GM12875 (cell line): ENCODE results near the gene HIKESHI.
"Not testable (repeated sequence)": the region's sequence is repeated elsewhere in the genome, so short reads cannot be mapped to it uniquely, and the experiment has no call there.

Experiments used
- H3K4me3 ChIP-seq: one replicate; pipeline ENCODE4 v1.5.1; 2011; ENCODE audit warnings: low read depth, low read length, control low read depth
- TF ChIP-seq, protein P1 (sequence below): IDR thresholded peaks from 2 replicates; pipeline ENCODE4 v1.5.1; 2011; ENCODE audit warnings: low read depth, mild to moderate bottlenecking, control low read depth, inconsistent platforms, low read length, moderate library complexity, borderline replicate concordance; ENCODE audit not compliant: insufficient read depth

HIKESHI gene

DNA sequence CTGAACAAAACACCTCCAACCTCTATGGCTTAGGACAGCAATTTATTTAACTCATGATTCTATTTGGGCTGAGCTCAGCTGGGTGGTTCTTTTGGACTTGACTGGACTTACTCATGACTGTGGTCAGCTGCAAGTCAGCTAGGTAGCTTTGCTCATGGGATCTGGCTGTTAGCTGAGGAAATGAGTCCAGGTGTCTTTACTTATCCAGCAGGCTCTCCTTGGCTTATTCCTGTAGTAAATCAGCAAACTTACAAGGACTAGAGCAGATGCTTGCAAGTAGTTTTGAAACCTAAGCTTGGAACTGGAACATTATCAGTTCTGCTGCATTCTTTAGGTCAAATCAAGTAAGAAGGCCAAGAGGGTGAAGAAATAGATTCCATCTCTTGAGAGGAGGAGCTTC is 8.0 kb upstream of the HIKESHI start:
- TF ChIP-seq, protein P1, sequence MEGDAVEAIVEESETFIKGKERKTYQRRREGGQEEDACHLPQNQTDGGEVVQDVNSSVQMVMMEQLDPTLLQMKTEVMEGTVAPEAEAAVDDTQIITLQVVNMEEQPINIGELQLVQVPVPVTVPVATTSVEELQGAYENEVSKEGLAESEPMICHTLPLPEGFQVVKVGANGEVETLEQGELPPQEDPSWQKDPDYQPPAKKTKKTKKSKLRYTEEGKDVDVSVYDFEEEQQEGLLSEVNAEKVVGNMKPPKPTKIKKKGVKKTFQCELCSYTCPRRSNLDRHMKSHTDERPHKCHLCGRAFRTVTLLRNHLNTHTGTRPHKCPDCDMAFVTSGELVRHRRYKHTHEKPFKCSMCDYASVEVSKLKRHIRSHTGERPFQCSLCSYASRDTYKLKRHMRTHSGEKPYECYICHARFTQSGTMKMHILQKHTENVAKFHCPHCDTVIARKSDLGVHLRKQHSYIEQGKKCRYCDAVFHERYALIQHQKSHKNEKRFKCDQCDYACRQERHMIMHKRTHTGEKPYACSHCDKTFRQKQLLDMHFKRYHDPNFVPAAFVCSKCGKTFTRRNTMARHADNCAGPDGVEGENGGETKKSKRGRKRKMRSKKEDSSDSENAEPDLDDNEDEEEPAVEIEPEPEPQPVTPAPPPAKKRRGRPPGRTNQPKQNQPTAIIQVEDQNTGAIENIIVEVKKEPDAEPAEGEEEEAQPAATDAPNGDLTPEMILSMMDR = no peak
- no peak overlapping the region for H3K4me3 ChIP-seq

- H3K4me3 ChIP-seq = peak overlapping the region; percentile 75
- TF ChIP-seq, protein P1 = no peak
Measured at GRCh38 chr11:86301742-86302091, 323 bp upstream of the HIKESHI start.

GRCh38 chr11:86303257-86303656 is 1.2 kb downstream of the HIKESHI start:
- H3K4me3 ChIP-seq = peak overlapping the region; percentile 75

DNA sequence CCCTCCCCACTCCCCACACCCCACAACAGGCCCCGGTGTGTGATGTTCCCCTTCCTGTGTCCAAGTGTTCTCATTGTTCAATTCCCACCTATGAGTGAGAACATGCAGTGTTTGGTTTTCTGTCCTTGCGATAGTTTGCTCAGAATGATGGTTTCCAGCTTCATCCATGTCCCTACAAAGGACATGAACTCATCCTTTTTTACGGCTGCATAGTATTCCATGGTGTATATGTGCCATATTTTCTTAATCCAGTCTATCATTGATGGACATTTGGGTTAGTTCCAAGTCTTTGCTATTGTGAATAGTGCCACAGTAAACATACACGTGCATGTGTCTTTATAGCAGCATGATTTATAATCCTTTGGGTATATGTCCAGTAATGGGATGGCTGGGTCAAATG is 6.7 kb downstream of the HIKESHI start:
- H3K4me3 ChIP-seq = not testable (repeated sequence)

More at GRCh38 chr11:86303257-86303656, 1.2 kb downstream of the HIKESHI start:
- TF ChIP-seq, protein P1 = no peak

DNA sequence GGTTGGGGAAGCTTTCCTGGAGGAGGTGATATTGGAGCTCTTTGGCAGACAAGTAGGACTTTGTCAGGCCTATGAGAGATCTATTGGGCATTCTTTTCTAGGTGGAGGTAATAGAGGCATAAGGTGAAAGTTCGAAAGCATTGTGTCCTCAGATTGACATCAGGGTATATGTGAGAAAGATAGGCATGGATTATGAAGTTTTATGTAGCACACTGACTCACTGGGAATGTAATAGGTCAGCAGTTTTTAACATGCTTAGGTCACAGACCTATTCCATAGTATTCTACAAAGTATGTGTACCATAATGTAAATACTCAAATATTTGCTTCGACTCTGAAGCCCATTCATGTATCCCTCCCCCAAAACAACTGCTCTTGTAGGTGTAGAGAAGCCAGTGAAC is 11.8 kb downstream of the HIKESHI start:
- no peak overlapping the region for H3K4me3 ChIP-seq
- TF ChIP-seq, protein P1 = no peak

DNA sequence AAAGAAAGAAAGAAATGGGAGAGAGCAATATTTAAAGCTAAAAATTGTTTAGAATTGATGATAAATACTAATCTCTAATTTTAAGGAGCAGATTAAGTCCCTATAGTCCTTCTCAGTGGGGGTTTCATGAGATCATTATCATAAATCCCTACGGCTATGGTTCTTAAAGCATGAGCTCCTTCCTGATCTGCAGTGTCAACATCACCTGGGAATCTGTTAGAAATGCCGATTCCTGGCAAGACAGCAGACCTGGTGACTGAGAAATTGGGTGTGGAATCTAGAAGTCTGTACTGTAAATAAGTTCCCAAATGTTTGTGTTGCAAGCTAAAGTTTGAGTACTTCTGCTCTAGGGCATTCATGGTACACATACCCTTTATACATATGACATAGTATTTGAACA is 12.6 kb downstream of the HIKESHI start:
- no peak overlapping the region for H3K4me3 ChIP-seq
- TF ChIP-seq, protein P1 = no peak

- TF ChIP-seq, protein P1 = no peak
Measured at GRCh38 chr11:86335131-86335767, 33.2 kb downstream of the HIKESHI start.

More at GRCh38 chr11:86335131-86335767, 33.2 kb downstream of the HIKESHI start:
- no peak overlapping the region for H3K4me3 ChIP-seq
